Neural cell (in vitro differentiated cells): ENCODE data around the gene MSL2.

Experiments used
- CTCF ChIP-seq: fragments of 450-650 bp; IDR thresholded peaks from 2 replicates; pipeline ENCODE4 v1.5.1; 2014; ENCODE audit warnings: antibody characterized with exemption, mild to moderate bottlenecking, moderate library complexity; ENCODE audit not compliant: poor library complexity, severe bottlenecking
- EZH2 ChIP-seq: fragments of 200-600, 300-800 bp; shearing (Covaris generic), sonication (generic); IDR thresholded peaks from 2 replicates; pipeline ENCODE4 v1.6.1; 2014; ENCODE audit warnings: antibody characterized with exemption, low read length, borderline replicate concordance, mild to moderate bottlenecking; ENCODE audit not compliant: insufficient read depth, poor library complexity, severe bottlenecking

- TF ChIP-seq EZH2 (no peak), CTCF (no peak)
Observed at GRCh38 chr3:136146981-136147729, 49.0 kb downstream of the MSL2 start.
